ENCODE results near the gene CHMP4A.

CHMP4A gene

GRCh38 chr14:24178399-24179178 is 34.7 kb downstream of the CHMP4A start:
- no peak for DNase-seq (ENCODE audit: low spot score)

GRCh38 chr14:24177891-24178290 is 35.4 kb downstream of the CHMP4A start:
- no peak for DNase-seq (ENCODE audit: low spot score)

- no peak for DNase-seq (ENCODE audit: low spot score)
These were observed 36.1 kb downstream of the CHMP4A start for GRCh38 chr14:24177041-24177825.

- DNase-seq (ENCODE audit: low spot score) = no peak
These were observed 36.7 kb downstream of the CHMP4A start for GRCh38 chr14:24176599-24176998.

- no peak for DNase-seq (ENCODE audit: low spot score)
These were observed 40.4 kb downstream of the CHMP4A start for GRCh38 chr14:24172871-24173281.

- DNase-seq (ENCODE audit: low spot score) = no peak
These were observed 40.9 kb downstream of the CHMP4A start for GRCh38 chr14:24172261-24172860.

- DNase-seq (ENCODE audit: low spot score) = no peak
These were observed 41.6 kb downstream of the CHMP4A start, which contains the start of gene REC8 for GRCh38 chr14:24171422-24172260. Gene REC8 (plus strand): TSS chr14:24172080. CDS start chr14:24172553, 473 bp downstream.

- DNase-seq (ENCODE audit: low spot score) = no peak
These were observed 45.7 kb downstream of the CHMP4A start for GRCh38 chr14:24167469-24168114.

- DNase-seq (ENCODE audit: low spot score) = no peak
These were observed 47.5 kb downstream of the CHMP4A start for GRCh38 chr14:24165785-24166184.

- DNase-seq (ENCODE audit: low spot score) = no peak
These were observed 48.7 kb downstream of the CHMP4A start for GRCh38 chr14:24164518-24164991.

- no peak for DNase-seq (ENCODE audit: low spot score)
These were observed 51.2 kb downstream of the CHMP4A start for GRCh38 chr14:24162093-24162492.

- DNase-seq (ENCODE audit: low spot score) = peak; percentile 97
These were observed 52.2 kb downstream of the CHMP4A start, which contains the start of gene IRF9 for GRCh38 chr14:24160850-24161804. Gene IRF9 (plus strand): TSS chr14:24161265. CDS start chr14:24162145, 880 bp downstream.

GRCh38 chr14:24160499-24160849 is 52.8 kb downstream of the CHMP4A start:
- DNase-seq (ENCODE audit: low spot score) = no peak

- no peak for DNase-seq (ENCODE audit: low spot score)
These were observed 53.4 kb downstream of the CHMP4A start for GRCh38 chr14:24159777-24160498.

Data from HuH-7.5 (cell line).